DOHH2 (cell line): Measurements from ENCODE around the gene BBS5.

Experiments used
- EZH2phosphoT487 ChIP-seq: fragments of 200-600 bp; sonication (generic); IDR thresholded peaks from 2 replicates; pipeline ENCODE4 v1.6.1; 2017; ENCODE audit warnings: borderline replicate concordance, mild to moderate bottlenecking, antibody characterized with exemption, low read length, moderate library complexity, mixed read lengths
- TF ChIP-seq, protein P1 (sequence below): fragments of 200-600 bp; sonication (generic); IDR thresholded peaks from one replicate; pipeline ENCODE4 v1.5.1; 2014; ENCODE audit warnings: antibody characterized with exemption, mild to moderate bottlenecking, low read depth, low read length; ENCODE audit not compliant: poor library complexity, severe bottlenecking

DNA sequence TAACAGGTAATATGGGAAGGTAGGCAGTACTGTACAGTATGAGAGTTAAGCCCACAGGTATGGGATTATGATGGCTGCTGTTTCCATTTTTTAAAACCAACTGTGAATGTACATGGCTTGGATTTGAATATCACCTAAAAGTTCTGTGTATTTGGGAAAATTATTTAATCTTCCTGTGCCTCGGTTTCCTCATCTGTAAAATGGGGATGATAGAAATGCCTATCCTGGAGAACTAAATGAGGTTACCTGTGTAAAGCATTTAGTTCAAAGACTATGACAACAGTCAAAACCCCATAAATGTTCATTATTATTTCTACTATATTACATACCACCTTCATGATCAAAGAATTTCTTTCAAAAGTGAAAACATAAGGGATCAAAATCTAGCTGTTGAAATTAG lies 33.8 kb downstream of the BBS5 start:
- TF ChIP-seq, protein P1, sequence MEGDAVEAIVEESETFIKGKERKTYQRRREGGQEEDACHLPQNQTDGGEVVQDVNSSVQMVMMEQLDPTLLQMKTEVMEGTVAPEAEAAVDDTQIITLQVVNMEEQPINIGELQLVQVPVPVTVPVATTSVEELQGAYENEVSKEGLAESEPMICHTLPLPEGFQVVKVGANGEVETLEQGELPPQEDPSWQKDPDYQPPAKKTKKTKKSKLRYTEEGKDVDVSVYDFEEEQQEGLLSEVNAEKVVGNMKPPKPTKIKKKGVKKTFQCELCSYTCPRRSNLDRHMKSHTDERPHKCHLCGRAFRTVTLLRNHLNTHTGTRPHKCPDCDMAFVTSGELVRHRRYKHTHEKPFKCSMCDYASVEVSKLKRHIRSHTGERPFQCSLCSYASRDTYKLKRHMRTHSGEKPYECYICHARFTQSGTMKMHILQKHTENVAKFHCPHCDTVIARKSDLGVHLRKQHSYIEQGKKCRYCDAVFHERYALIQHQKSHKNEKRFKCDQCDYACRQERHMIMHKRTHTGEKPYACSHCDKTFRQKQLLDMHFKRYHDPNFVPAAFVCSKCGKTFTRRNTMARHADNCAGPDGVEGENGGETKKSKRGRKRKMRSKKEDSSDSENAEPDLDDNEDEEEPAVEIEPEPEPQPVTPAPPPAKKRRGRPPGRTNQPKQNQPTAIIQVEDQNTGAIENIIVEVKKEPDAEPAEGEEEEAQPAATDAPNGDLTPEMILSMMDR: no peak
- no peak for TF ChIP-seq EZH2phosphoT487
